GM21723 (cell line): ENCODE results near the gene HYI.

Experiments
- ATAC-seq: cut with Tn5 transposase; IDR thresholded peaks from one replicate; pipeline ENCODE4 v1.9.1; 2021; ENCODE audit warnings: mild to moderate bottlenecking, moderate library complexity; ENCODE audit not compliant: unreplicated experiment

Gene HYI

DNA sequence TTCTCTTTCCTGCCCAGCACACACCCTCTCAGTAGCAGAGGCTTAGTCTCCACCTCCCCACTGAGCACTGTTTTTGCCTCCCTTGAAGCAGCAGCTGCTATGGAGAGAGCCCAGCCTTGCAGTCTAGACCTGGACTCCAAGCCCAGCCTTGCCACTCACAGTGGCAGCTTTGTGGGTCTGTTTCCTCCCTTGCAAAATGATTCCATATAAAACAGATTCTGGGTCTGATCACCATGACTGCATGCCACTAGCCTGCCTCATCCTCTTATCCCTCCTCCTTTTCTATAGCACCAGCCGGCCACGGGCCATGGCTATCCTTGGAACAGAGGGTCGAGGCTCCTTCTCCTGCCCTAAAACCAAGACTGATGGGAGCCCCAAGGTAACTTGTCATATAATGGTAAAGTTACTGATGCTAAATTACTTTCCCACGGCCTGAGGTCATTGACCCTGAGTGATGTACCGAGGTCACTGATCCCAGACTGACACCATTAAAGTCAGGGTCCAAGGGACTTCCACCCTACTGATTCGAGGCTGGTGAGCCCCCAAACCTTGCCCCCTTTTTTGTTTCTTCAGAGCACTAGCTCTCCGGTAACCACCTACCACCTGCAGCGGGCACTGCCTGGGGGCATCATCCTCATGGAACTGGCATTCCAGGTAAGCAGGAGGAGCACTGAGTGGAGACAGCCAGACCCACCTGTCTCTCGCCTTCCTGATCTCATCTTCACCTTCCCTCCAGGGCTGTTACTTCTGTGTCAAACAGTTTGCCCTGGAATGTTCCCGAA is 7.9 kb downstream of the HYI start:
- no peak for ATAC-seq

DNA sequence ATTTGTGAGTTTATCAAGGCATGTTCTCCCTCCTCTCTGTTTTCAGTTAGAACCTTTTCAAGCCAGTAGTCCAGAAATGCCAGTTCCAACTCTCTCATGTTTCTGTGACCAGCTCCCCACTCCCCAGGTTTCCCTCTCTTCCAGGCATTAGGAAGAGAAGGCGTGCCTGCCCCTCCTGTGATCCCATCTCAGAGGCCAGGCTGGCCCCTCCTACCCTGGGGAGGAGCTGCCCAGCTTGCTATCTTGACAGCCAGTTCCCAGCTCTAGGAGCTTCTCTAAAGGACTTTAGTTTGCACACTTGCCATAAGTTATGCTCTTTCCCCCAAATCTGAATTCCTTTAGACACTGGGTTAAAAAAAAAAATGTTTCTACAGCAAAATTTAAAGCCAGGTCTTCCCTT is 8.9 kb downstream of the HYI start:
- no peak for ATAC-seq

DNA sequence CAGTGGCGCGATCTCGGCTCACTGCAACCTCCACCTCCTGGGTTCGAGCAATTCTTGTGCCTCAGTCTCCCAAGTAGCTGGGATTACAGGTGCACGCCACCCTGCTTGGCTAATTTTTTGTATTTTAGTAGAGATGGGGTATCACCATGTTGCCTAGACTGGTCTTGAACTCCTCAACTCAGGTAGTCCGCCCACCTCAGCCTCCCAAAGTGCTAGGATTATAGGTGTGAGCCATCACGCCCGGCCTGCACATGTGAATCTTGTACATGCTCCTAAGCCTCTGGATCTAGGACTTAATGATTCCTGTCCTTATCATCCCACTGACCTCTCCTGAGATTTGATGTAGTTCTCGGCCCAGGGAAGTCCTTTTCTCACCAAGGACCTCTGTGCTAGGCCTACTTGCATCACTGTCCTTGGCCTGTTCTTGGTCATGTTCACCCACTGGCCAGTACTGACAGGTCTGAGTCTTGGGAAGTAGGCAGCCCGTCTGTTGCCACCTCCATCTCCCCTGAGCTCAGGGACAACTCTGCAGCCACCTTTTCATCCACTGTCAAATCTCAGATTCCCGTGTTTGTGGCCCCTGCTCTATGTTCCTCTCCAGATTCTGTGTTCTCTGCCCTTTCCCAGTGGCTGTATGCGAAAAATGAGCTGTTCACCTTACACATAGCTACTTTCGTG is 9.4 kb downstream of the HYI start:
- ATAC-seq = no peak

GRCh38 chr1:43443197-43443946 is 10.4 kb downstream of the HYI start:
- no peak for ATAC-seq

GRCh38 chr1:43442756-43443155 is 11.0 kb downstream of the HYI start:
- ATAC-seq = no peak

- no peak for ATAC-seq
Observed at GRCh38 chr1:43441894-43442637, 11.7 kb downstream of the HYI start.

DNA sequence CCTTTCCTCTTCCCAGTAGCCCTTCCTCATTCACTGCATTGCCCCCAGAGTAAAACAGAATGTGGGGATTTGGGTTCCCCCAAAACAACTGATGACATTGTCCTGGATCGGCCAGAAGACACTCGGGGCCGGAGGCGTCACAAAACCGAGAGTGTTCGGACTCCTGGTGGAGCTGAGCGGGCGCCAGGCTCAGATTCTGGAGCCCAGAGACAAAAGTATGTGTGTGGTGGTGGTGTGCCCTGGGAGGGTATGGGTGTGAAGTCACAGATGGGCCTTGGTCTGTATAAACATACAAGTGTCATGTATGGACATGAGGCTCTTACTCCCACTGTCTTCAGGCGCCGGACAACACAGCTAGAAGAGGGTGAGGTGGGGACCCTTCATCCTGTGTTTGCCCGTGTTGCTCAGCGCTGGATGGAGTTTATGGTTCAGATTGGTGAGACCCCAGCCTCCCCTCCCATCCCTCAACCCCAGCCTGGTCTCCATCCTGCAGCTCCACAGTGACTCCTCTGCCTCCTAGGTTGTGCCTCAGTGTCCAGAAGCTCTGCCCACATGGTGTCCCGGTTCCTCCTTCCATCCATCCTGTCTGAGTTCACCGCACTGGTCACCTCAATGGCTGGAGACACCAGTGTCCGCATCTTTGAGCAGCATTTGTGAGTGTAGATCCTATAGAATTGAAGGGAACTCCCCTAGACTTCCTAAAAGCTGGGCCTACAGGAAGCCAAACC is 12.4 kb downstream of the HYI start:
- no peak for ATAC-seq

DNA sequence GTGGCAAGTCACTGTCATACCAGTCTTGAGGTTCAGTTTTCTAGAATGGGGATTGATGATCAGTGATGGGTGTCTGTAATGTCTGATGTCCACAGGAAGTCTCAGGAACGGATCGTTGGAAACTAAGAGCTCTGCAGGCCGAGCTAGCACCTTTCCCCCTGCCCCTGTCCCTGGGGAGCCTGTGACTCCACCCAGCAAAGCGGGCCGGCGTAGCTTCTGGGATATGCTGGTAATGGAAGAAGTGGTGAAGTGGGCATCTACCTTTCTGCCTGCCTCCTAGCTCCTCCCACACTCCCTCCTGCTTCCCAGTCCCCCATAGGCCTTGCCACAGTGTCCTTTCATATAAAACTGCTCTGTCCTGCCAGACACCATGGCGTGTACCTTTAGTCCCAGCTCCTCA is 13.4 kb downstream of the HYI start:
- ATAC-seq = no peak

DNA sequence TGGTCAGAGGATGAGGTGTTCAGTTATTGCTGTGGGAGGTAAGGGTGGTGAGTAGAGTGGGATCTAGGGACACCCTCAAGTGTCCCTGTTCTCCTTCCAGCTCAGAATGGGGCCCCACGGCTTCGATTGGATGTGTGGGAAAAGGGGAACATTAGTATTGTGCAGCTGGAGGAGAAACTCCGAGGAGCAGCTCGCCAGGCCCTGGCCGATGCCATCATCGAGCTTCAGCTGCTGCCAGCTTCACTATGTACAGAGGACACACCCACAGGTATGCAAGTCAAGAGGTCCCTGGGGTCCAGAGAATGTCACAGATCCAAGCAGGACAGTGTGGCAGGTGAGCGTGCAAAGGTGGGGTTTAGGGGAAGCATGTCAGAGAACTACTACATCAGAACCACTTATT is 13.9 kb downstream of the HYI start:
- no peak for ATAC-seq

DNA sequence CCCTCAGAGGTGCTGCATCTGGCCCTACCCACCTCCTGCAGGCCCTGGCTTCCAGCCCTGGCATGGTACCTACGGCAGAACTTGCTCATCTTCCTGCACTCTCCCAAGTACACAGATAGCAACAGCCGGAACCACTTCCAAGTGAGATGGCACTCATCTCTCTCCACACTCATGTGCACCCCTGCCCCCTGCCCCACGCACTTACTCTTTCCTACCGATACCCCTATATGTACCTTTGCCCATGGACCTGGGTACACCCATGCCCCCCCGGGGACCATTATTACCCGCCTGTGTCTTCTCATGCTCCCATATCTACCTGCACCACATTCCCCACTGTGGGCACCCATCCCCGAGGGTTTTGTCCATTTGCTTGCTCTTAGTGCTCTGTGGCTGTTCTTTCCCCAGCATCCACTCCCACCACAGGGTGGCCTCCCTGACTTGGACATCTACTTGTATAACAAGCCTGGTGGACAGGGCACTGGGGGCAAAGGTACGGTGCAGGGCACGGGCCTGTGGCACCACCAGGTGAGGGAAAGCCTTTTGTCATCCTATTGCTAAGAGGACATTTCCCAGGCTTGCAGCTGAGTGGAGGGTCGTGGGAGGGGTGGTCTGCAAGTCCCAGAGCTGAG is 14.7 kb downstream of the HYI start:
- ATAC-seq = no peak

- ATAC-seq = no peak
Observed at GRCh38 chr1:43438576-43438952, 15.2 kb downstream of the HYI start.

- no peak for ATAC-seq
Observed at GRCh38 chr1:43438006-43438405, 15.7 kb downstream of the HYI start.

DNA sequence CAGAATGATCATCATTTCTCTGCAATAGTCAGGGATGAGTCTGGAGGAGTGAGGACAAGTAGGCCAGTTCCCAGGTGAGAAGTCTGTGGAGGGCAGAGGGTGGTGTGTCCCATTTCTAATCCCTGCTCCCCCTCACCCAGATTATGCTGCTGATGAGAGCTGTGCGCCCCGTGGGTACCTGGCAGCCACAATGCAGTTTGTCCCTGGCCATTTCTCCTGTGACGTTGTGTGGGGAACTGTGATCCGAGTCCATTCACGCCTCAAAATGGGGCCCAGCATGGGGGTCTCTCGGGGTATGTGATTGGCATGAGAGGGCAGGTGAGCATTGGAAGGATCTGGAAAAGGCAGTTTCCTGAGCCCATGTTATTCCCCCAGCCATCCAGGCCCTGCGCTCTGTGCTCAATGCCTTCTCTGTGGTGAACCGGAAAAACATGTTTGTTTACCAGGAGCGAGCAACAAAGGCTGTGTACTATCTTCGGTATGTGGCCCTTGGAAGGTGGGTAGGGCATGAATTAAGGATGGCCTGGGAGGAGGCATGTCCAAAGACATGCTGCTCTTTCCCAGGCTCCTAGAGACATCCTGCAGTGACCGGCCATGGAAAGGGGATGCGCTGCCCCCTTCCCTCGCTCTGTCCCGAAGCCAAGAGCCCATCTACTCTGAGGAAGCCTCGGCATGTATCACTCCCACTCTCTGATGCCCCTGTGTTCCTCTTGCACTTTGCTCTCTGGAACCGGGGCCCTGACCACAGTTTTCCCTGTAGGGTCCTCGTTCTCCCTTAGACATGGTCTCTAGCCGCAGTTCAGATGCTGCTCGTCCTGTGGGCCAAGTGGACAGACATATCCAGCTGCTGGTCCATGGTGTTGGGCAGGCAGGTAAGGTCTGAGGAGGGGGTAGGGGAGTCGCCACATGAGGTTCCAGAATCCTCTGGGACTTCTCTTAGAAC is 16.4 kb downstream of the HYI start:
- no peak for ATAC-seq

DNA sequence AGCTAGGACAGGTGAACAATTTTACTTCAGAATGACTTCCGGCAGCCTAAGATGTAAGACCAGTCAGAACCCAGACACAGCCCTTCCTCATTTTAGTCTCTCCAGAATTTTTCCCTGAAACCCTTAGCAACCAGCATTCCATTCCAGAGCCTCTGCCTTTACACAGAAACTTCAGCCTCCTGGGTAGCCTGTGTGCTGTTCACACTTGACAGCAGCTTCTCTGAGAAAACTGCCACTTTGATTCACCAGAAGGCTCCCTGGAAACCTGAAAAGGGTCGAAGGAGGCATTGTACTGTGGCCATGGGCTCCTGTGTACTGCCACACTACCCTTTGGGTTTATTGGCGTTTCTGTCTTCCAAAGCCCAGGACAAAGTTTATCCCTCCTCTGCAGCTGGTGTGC is 17.4 kb downstream of the HYI start:
- ATAC-seq = no peak

DNA sequence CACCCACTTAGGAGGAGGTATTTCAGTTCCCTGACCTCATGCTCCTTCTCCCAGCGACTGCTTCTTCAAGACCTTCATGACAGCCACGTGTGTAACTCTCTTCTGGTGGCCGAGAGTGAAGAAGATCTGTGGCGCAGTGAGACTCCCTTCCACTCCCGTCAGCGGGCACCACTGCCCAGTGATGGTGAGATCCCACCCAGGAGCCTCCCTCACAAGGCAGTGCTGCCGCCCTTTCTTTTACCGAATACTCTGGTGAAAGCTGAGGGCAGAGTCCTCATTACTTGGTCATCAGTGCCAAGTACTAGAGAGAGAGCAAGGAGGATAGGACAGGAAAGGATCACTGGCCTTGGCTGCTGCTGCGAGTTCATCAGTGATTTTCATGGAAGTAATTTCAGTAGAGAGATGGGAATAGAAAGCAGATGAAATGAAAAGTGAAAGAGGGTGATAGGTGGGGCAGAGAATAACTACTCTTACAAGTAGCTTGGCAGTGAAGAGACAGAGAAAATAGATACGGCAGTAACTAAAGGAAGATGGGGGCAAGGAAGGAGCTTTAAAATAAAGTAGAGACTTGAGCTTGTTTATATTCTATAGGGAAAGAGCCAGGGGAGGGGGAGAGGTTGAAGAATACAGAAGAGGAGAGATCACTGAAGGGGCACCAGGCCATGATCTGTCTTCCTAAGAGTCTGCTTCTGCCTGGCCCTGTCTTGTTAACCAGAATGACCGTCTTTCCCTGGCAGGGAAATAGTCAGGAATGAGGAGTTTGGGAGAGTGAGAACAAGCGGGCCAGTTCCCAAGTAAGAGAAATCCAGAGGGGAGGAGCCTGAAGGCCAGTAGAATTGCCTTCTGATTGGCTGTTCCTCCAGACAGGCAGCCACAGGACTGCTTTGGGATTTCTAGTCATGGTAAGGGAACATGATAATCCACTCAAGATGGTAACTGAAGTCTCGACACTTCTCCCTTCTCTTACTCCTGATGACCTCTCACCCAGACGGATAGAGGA is 18.3 kb downstream of the HYI start:
- ATAC-seq = no peak

- ATAC-seq = no peak
Observed at GRCh38 chr1:43434256-43434655, 19.5 kb downstream of the HYI start.

GRCh38 chr1:43432907-43433306 is 20.8 kb downstream of the HYI start:
- ATAC-seq = no peak
